Myocyte (in vitro differentiated cells): ENCODE measurements around the gene LCN6. TPM values are rescaled to one million over a fixed set of nuclear protein-coding genes. Genes with fewer than 3 reads are reported as not detected.
"Not testable (repeated sequence)": the region's sequence is repeated elsewhere in the genome, so short reads cannot be mapped to it uniquely, and the experiment has no call there.

Experiments used
- DNase-seq: peaks from one replicate; pipeline ENCODE4 v3.0.0-alpha.2; 2012; ENCODE audit warnings: low read depth
- total RNA-seq: library from RNA; depleted of rRNA; stranded (reverse); fragments of >200 nt; gene quantifications from 2 replicates; pipeline ENCODE4 v1.2.3, GENCODE V29; 2014

The LCN6 gene
- total RNA-seq, 1 donor from 2014 or later = not detected

GRCh38 chr9:136784249-136784996, 36.1 kb upstream of the LCN6 start:
- DNase-seq = no peak

- no peak for DNase-seq
Observed at GRCh38 chr9:136782452-136782851, 34.1 kb upstream of the LCN6 start.

GRCh38 chr9:136779808-136780207, 31.5 kb upstream of the LCN6 start:
- DNase-seq = no peak

- no peak for DNase-seq
Observed at GRCh38 chr9:136777359-136777758, 29.0 kb upstream of the LCN6 start.

GRCh38 chr9:136776947-136777346, 28.6 kb upstream of the LCN6 start:
- DNase-seq = no peak

- DNase-seq = no peak
Observed at GRCh38 chr9:136775191-136775590, 26.9 kb upstream of the LCN6 start.

- no peak for DNase-seq
Observed at GRCh38 chr9:136774416-136775045, 26.2 kb upstream of the LCN6 start.

- no peak for DNase-seq
Observed at GRCh38 chr9:136773386-136774044, 25.2 kb upstream of the LCN6 start.

- DNase-seq = no peak
Observed at GRCh38 chr9:136771907-136772415, 23.6 kb upstream of the LCN6 start.

GRCh38 chr9:136769710-136770191, 21.4 kb upstream of the LCN6 start:
- no peak for DNase-seq

GRCh38 chr9:136766410-136767120, 18.2 kb upstream of the LCN6 start:
- peak; percentile 80 for DNase-seq

GRCh38 chr9:136765745-136766409, 17.6 kb upstream of the LCN6 start:
- DNase-seq = not testable (repeated sequence)

GRCh38 chr9:136765041-136765440, 16.7 kb upstream of the LCN6 start:
- DNase-seq = no peak

GRCh38 chr9:136764301-136764891, 16.1 kb upstream of the LCN6 start, which contains the start of gene LCN15:
Gene LCN15, minus strand, starts transcription at chr9:136764518. Its CDS starts 30 bp downstream, at chr9:136764488.
- DNase-seq = no peak

- DNase-seq = no peak
Observed at GRCh38 chr9:136763649-136764035, 15.3 kb upstream of the LCN6 start.

GRCh38 chr9:136762915-136763648, 14.8 kb upstream of the LCN6 start:
- DNase-seq = no peak

- no peak for DNase-seq
Observed at GRCh38 chr9:136762221-136762691, 13.9 kb upstream of the LCN6 start.

GRCh38 chr9:136761545-136761981, 13.2 kb upstream of the LCN6 start:
- DNase-seq = no peak

- DNase-seq = peak; percentile 66
Observed at GRCh38 chr9:136760834-136761544, 12.7 kb upstream of the LCN6 start.
